HUES48 (cell line): ENCODE data around the gene RRP1B.

ENCODE experiments used
- H3K27ac ChIP-seq: one replicate; pipeline ENCODE4 v1.7.0; 2013; ENCODE audit warnings: low read depth, low read length, inconsistent platforms
- H3K27me3 ChIP-seq: 2 replicates; pipeline ENCODE4 v1.6.1; 2013; ENCODE audit warnings: mild to moderate bottlenecking, low read length; ENCODE audit not compliant: control insufficient read depth, insufficient read depth
- H3K36me3 ChIP-seq: 2 replicates; pipeline ENCODE4 v1.6.1; 2013; ENCODE audit warnings: low read length; ENCODE audit not compliant: control insufficient read depth, insufficient read depth
- H3K4me1 ChIP-seq: 2 replicates; pipeline ENCODE4 v1.6.1; 2013; ENCODE audit warnings: mild to moderate bottlenecking, low read length; ENCODE audit not compliant: control insufficient read depth, insufficient read depth
- H3K4me3 ChIP-seq: 2 replicates; pipeline ENCODE4 v1.5.1; 2013; ENCODE audit warnings: mild to moderate bottlenecking, low read depth, low read length
- H3K9ac ChIP-seq: 2 replicates; pipeline ENCODE4 v1.6.1; 2013; ENCODE audit warnings: mild to moderate bottlenecking, low read depth, low read length, moderate library complexity
- H3K9me3 ChIP-seq: 2 replicates; pipeline ENCODE4 v1.6.1; 2013; ENCODE audit warnings: low read length; ENCODE audit not compliant: control insufficient read depth, insufficient read depth

RRP1B gene

GRCh38 chr21:43654806-43655489 is 4.4 kb upstream of the RRP1B start:
- H3K4me3 ChIP-seq: no peak overlapping the region
- no peak overlapping the region for H3K9ac ChIP-seq
- no peaks in the 10 kb centered on the region for H3K36me3 ChIP-seq
- no peaks in the 10 kb centered on the region for H3K4me1 ChIP-seq
- H3K27me3 ChIP-seq: no peaks in the 10 kb centered on the region
- no peak overlapping the region for H3K27ac ChIP-seq
- no peaks in the 10 kb centered on the region for H3K9me3 ChIP-seq

- Histone ChIP-seq H3K9ac (no peak overlapping the region), H3K4me1 (peaks cover 6% of the 10 kb centered on the region), H3K27me3 (no peaks in the 10 kb centered on the region), H3K36me3 (peaks cover 15% of the 10 kb centered on the region), H3K27ac (no peak overlapping the region), H3K9me3 (no peaks in the 10 kb centered on the region), H3K4me3 (no peak overlapping the region)
These were observed 1.8 kb upstream of the RRP1B start for GRCh38 chr21:43657355-43658087.

- Histone ChIP-seq H3K4me1 (peaks cover 6% of the 10 kb centered on the region), H3K27ac (no peak overlapping the region), H3K27me3 (no peaks in the 10 kb centered on the region), H3K9me3 (no peaks in the 10 kb centered on the region), H3K9ac (no peak overlapping the region), H3K36me3 (peaks cover 22% of the 10 kb centered on the region), H3K4me3 (no peak overlapping the region)
These were observed 1.1 kb upstream of the RRP1B start for GRCh38 chr21:43658088-43658741.

GRCh38 chr21:43658769-43659135 is 608 bp upstream of the RRP1B start:
- Histone ChIP-seq H3K27me3 (no peaks in the 10 kb centered on the region), H3K4me1 (peaks cover 6% of the 10 kb centered on the region), H3K36me3 (peaks cover 27% of the 10 kb centered on the region), H3K4me3 (no peak overlapping the region), H3K9me3 (no peaks in the 10 kb centered on the region), H3K9ac (peak overlapping the region; percentile 92), H3K27ac (no peak overlapping the region)

- Histone ChIP-seq H3K4me3 (no peak overlapping the region), H3K36me3 (peaks cover 57% of the 10 kb centered on the region), H3K4me1 (peaks cover 6% of the 10 kb centered on the region), H3K9me3 (no peaks in the 10 kb centered on the region), H3K27ac (no peak overlapping the region), H3K9ac (no peak overlapping the region), H3K27me3 (no peaks in the 10 kb centered on the region)
These were observed 2.9 kb downstream of the RRP1B start for GRCh38 chr21:43662286-43662685.

- Histone ChIP-seq H3K9ac (no peak overlapping the region), H3K9me3 (no peaks in the 10 kb centered on the region), H3K4me3 (no peak overlapping the region), H3K27ac (no peak overlapping the region), H3K4me1 (peaks cover 6% of the 10 kb centered on the region), H3K27me3 (no peaks in the 10 kb centered on the region), H3K36me3 (peaks cover 57% of the 10 kb centered on the region)
These were observed 3.7 kb downstream of the RRP1B start for GRCh38 chr21:43663033-43663432.

GRCh38 chr21:43664358-43664757 is 5.0 kb downstream of the RRP1B start:
- Histone ChIP-seq H3K27ac (no peak overlapping the region), H3K36me3 (peaks cover 58% of the 10 kb centered on the region), H3K9me3 (no peaks in the 10 kb centered on the region), H3K9ac (no peak overlapping the region), H3K27me3 (no peaks in the 10 kb centered on the region), H3K4me1 (peaks cover 6% of the 10 kb centered on the region), H3K4me3 (no peak overlapping the region)

GRCh38 chr21:43665879-43666278 is 6.5 kb downstream of the RRP1B start:
- H3K9ac ChIP-seq: no peak overlapping the region
- no peaks in the 10 kb centered on the region for H3K27me3 ChIP-seq
- no peaks in the 10 kb centered on the region for H3K9me3 ChIP-seq
- H3K27ac ChIP-seq: no peak overlapping the region
- H3K4me3 ChIP-seq: no peak overlapping the region
- H3K36me3 ChIP-seq: peaks cover 73% of the 10 kb centered on the region
- peaks cover 1% of the 10 kb centered on the region for H3K4me1 ChIP-seq

- H3K4me1 ChIP-seq: no peaks in the 10 kb centered on the region
- H3K27me3 ChIP-seq: no peaks in the 10 kb centered on the region
- no peak overlapping the region for H3K4me3 ChIP-seq
- no peak overlapping the region for H3K27ac ChIP-seq
- peaks cover 75% of the 10 kb centered on the region for H3K36me3 ChIP-seq
- H3K9ac ChIP-seq: no peak overlapping the region
- H3K9me3 ChIP-seq: no peaks in the 10 kb centered on the region
These were observed 8.0 kb downstream of the RRP1B start for GRCh38 chr21:43667191-43667904.

GRCh38 chr21:43669828-43670605 is 10.7 kb downstream of the RRP1B start:
- Histone ChIP-seq H3K9ac (no peak overlapping the region), H3K27me3 (no peaks in the 10 kb centered on the region), H3K4me3 (no peak overlapping the region), H3K27ac (no peak overlapping the region), H3K9me3 (no peaks in the 10 kb centered on the region), H3K4me1 (peaks cover 14% of the 10 kb centered on the region; the same call in 1 of the 2 replicates), H3K36me3 (peaks cover 62% of the 10 kb centered on the region)
